SK-N-SH treated with all-trans-retinoic acid at 6 μM for 48 hours (cell line): Measurements from ENCODE around the gene SPN.

Experiments
- ARNTL ChIP-seq: fragments of 450-650 bp; formaldehyde crosslinking; IDR thresholded peaks from 2 replicates; pipeline ENCODE4 v1.5.0; 2020; ENCODE audit warnings: low read depth, mild to moderate bottlenecking, moderate library complexity, borderline replicate concordance
- ZFP3 ChIP-seq: fragments of 250-450 bp; sonication (Bioruptor Pico); IDR thresholded peaks from 2 replicates; pipeline ENCODE4 v1.5.0; 2020; ENCODE audit warnings: mild to moderate bottlenecking, moderate library complexity
- ZFP30 ChIP-seq: fragments of 450-650 bp; formaldehyde crosslinking; IDR thresholded peaks from 2 replicates; pipeline ENCODE4 v1.5.0; 2022; ENCODE audit warnings: mild to moderate bottlenecking, moderate library complexity
- ZNF8 ChIP-seq: fragments of 450-650 bp; formaldehyde crosslinking; IDR thresholded peaks from 2 replicates; pipeline ENCODE4 v1.5.0; 2020; ENCODE audit warnings: mild to moderate bottlenecking, moderate library complexity
- TF ChIP-seq, protein P1 (sequence below): fragments of 250-450 bp; sonication (Bioruptor Pico); IDR thresholded peaks from 2 replicates; pipeline ENCODE4 v1.5.1; 2021; ENCODE audit warnings: mild to moderate bottlenecking, moderate library complexity
- TF ChIP-seq, protein P2 (sequence below): fragments of 250-450 bp; sonication (Bioruptor Pico); IDR thresholded peaks from 2 replicates; pipeline ENCODE4 v1.8.0; 2020; ENCODE audit warnings: mild to moderate bottlenecking, moderate library complexity, borderline replicate concordance

- TF ChIP-seq ZFP30 (no peak), ZFP3 (CRISPR knock-in tag) (no peak), ARNTL (no peak), ZNF8 (CRISPR knock-in tag) (no peak)
- TF ChIP-seq, protein P1, sequence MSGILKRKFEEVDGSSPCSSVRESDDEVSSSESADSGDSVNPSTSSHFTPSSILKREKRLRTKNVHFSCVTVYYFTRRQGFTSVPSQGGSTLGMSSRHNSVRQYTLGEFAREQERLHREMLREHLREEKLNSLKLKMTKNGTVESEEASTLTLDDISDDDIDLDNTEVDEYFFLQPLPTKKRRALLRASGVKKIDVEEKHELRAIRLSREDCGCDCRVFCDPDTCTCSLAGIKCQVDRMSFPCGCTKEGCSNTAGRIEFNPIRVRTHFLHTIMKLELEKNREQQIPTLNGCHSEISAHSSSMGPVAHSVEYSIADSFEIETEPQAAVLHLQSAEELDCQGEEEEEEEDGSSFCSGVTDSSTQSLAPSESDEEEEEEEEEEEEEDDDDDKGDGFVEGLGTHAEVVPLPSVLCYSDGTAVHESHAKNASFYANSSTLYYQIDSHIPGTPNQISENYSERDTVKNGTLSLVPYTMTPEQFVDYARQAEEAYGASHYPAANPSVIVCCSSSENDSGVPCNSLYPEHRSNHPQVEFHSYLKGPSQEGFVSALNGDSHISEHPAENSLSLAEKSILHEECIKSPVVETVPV (CRISPR knock-in tag) = no peak
- TF ChIP-seq, protein P2, sequence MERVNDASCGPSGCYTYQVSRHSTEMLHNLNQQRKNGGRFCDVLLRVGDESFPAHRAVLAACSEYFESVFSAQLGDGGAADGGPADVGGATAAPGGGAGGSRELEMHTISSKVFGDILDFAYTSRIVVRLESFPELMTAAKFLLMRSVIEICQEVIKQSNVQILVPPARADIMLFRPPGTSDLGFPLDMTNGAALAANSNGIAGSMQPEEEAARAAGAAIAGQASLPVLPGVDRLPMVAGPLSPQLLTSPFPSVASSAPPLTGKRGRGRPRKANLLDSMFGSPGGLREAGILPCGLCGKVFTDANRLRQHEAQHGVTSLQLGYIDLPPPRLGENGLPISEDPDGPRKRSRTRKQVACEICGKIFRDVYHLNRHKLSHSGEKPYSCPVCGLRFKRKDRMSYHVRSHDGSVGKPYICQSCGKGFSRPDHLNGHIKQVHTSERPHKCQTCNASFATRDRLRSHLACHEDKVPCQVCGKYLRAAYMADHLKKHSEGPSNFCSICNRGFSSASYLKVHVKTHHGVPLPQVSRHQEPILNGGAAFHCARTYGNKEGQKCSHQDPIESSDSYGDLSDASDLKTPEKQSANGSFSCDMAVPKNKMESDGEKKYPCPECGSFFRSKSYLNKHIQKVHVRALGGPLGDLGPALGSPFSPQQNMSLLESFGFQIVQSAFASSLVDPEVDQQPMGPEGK = no peak
Measured at GRCh38 chr16:29676989-29677785, 14.1 kb downstream of the SPN start.
